Type B pancreatic cell (in vitro differentiated cells): Measurements from ENCODE around the gene HMCN2. TPM values are rescaled to one million over a fixed set of nuclear protein-coding genes. Genes with fewer than 3 reads are reported as not detected.

ENCODE experiments used
- DNase-seq: peaks from one replicate; pipeline ENCODE4 v3.0.0; 2021; ENCODE audit warnings: mixed read lengths; ENCODE audit not compliant: unreplicated experiment; ENCODE audit errors: extremely low spot score
- H3K27ac Mint-ChIP-seq: 2 replicates; pipeline ENCODE4 v1.8.0; 2021; ENCODE audit warnings: mild to moderate bottlenecking, mixed read lengths
- H3K27me3 Mint-ChIP-seq: 2 replicates; pipeline ENCODE4 v1.8.0; 2021; ENCODE audit warnings: mixed read lengths
- H3K36me3 Mint-ChIP-seq: 2 replicates; pipeline ENCODE4 v1.8.0; 2021; ENCODE audit warnings: mixed read lengths
- H3K4me1 Mint-ChIP-seq: one replicate; pipeline ENCODE4 v1.8.0; 2021; ENCODE audit warnings: mixed read lengths; ENCODE audit not compliant: unreplicated experiment
- H3K4me3 Mint-ChIP-seq: 2 replicates; pipeline ENCODE4 v1.8.0; 2021; ENCODE audit warnings: mild to moderate bottlenecking, mixed read lengths
- H3K9me3 Mint-ChIP-seq: 2 replicates; pipeline ENCODE4 v1.8.0; 2021; ENCODE audit warnings: mixed read lengths
- total RNA-seq: library from RNA; stranded (reverse); gene quantifications from 2 replicates; pipeline ENCODE4 v1.2.1, GENCODE V29; 2021; ENCODE audit warnings: low replicate concordance
- TF ChIP-seq, protein P1 (sequence below): fragments of 200-600 bp; sonication (generic); conservative IDR thresholded peaks from 2 replicates; pipeline ENCODE4 v1.5.0; 2021; ENCODE audit warnings: antibody characterized with exemption, mild to moderate bottlenecking

HMCN2 gene
- total RNA-seq, 1 donor from 2014 or later: 0.12 TPM

GRCh38 chr9:130237076-130237475 is 28.5 kb upstream of the HMCN2 start:
- TF ChIP-seq, protein P1, sequence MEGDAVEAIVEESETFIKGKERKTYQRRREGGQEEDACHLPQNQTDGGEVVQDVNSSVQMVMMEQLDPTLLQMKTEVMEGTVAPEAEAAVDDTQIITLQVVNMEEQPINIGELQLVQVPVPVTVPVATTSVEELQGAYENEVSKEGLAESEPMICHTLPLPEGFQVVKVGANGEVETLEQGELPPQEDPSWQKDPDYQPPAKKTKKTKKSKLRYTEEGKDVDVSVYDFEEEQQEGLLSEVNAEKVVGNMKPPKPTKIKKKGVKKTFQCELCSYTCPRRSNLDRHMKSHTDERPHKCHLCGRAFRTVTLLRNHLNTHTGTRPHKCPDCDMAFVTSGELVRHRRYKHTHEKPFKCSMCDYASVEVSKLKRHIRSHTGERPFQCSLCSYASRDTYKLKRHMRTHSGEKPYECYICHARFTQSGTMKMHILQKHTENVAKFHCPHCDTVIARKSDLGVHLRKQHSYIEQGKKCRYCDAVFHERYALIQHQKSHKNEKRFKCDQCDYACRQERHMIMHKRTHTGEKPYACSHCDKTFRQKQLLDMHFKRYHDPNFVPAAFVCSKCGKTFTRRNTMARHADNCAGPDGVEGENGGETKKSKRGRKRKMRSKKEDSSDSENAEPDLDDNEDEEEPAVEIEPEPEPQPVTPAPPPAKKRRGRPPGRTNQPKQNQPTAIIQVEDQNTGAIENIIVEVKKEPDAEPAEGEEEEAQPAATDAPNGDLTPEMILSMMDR: no peak
- H3K27me3 Mint-ChIP-seq: no peaks in the 10 kb centered on the region

DNA sequence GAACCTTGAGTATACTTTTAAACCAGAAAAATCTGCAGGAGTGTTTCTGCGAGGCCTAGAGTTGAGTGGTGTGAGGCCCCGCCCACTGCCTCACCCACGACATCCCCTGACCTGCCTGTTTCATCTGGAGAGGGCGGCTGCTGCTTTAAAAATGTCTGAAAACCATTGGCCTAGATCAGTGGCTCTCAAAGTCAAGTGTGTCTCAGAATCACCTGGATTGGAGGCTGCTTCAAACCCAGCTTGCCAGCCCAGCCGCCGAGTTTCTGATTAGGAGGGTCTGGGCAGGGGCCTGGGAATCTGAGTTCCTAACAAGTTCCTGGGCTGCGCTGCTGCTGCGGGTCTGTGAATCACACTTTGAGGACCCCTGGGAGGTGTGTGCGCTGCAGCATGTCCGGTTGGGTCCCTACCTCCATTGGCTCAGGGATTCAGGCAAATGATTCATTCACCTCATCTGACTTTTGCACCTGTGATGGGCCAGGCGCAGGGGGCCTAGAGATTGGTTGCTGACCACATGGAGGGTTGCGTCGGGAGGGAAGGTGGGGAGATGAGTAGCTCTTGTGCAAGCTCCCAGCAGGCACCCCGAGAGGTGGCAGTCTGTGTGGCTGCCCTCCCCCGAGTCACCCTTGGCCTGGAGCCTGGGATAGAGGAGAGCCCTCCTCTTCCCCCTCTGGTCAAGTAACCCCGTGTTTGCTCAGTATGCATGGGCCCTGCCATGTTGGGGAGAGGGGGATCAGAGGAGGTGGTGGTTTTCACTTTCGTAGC is 27.6 kb upstream of the HMCN2 start:
- H3K4me3 Mint-ChIP-seq: no peak overlapping the region
- H3K27ac Mint-ChIP-seq: no peak overlapping the region
- no peaks in the 10 kb centered on the region for H3K27me3 Mint-ChIP-seq
- TF ChIP-seq, protein P1: no peak
- H3K9me3 Mint-ChIP-seq: no peaks in the 10 kb centered on the region
- DNase-seq: no peak
- H3K36me3 Mint-ChIP-seq: peaks cover 3% of the 10 kb centered on the region
- peaks cover 19% of the 10 kb centered on the region for H3K4me1 Mint-ChIP-seq

More at GRCh38 chr9:130237076-130237475, 28.5 kb upstream of the HMCN2 start:
- peaks cover 3% of the 10 kb centered on the region for H3K36me3 Mint-ChIP-seq
- no peaks in the 10 kb centered on the region for H3K9me3 Mint-ChIP-seq
- peaks cover 16% of the 10 kb centered on the region for H3K4me1 Mint-ChIP-seq
- no peak for DNase-seq
- no peak overlapping the region for H3K4me3 Mint-ChIP-seq
- H3K27ac Mint-ChIP-seq: peak overlapping the region; percentile 62

DNA sequence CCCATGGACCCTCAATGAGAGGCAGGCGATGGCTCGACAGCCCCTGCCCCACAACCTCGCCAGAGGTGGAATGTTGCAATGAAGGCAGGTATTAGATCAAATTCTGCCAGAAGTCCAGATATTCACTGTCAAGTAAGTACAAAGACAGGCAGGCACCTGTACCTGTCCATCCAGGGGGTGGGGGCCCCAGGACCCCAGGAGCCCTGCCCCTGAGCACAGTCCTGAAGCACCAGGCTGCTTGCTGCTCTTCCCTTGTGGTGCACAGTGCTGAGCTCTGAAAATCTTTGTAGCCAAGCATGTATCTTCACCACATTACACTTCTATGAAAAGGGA is 26.2 kb upstream of the HMCN2 start:
- TF ChIP-seq, protein P1: no peak
- H3K27ac Mint-ChIP-seq: no peak overlapping the region
- H3K9me3 Mint-ChIP-seq: no peaks in the 10 kb centered on the region
- H3K4me3 Mint-ChIP-seq: no peak overlapping the region
- peaks cover 25% of the 10 kb centered on the region for H3K4me1 Mint-ChIP-seq
- H3K36me3 Mint-ChIP-seq: no peaks in the 10 kb centered on the region
- H3K27me3 Mint-ChIP-seq: no peaks in the 10 kb centered on the region
- no peak for DNase-seq

- TF ChIP-seq, protein P1: no peak
- peaks cover 25% of the 10 kb centered on the region for H3K4me1 Mint-ChIP-seq
- DNase-seq: no peak
- no peaks in the 10 kb centered on the region for H3K27me3 Mint-ChIP-seq
- no peaks in the 10 kb centered on the region for H3K9me3 Mint-ChIP-seq
- no peak overlapping the region for H3K4me3 Mint-ChIP-seq
- no peaks in the 10 kb centered on the region for H3K36me3 Mint-ChIP-seq
- H3K27ac Mint-ChIP-seq: no peak overlapping the region
These were observed 25.8 kb upstream of the HMCN2 start for GRCh38 chr9:130239741-130240241.

DNA sequence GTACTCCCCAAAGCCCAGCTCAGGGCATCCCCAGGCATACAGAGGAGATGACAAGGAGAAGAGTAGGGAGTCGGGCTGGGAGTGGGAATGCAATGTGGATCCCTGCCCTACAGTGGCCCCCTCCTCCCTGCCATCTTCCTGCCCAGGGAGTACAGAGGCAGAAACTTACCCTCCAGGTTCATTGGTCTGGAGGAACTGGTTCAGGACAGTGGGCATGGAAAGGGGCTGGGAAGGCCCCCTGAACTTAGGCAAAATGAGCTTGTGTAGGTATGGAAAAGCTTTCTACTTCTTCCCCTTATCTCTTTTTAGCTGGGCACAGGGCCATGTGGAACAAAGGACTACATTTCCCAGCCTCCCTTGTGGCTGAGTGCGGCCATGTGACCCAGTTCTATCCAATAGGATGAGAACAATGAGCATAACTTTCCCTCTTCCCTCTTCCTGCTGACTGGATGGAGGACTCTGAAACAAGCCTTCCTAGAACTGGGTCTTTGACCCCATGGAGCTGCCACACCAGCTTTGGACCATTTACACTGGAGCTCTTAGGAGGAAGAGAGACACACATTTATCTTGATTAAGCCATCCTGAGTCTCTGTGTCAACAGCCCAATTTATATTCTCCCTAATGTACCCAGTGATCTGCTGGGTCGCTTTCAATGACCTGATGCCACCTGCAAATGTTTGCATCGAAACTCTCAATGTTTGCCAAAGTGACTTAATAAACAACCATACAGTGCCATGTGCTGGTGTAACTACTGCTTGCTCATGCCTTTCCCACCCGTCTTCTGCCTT is 25.0 kb upstream of the HMCN2 start:
- no peak overlapping the region for H3K27ac Mint-ChIP-seq
- no peak for DNase-seq
- peaks cover 25% of the 10 kb centered on the region for H3K4me1 Mint-ChIP-seq
- TF ChIP-seq, protein P1: no peak
- no peak overlapping the region for H3K4me3 Mint-ChIP-seq
- no peaks in the 10 kb centered on the region for H3K9me3 Mint-ChIP-seq
- no peaks in the 10 kb centered on the region for H3K36me3 Mint-ChIP-seq
- no peaks in the 10 kb centered on the region for H3K27me3 Mint-ChIP-seq
